Right ventricle myocardium inferior (tissue), 1 donor: ENCODE measurements around the gene PCDHB14. TPM values are rescaled to one million over a fixed set of nuclear protein-coding genes. Genes with fewer than 3 reads are reported as not detected.

ENCODE experiments used
- ATAC-seq: fragments of 200-7000 bp; cut with Tn5 transposase; one replicate; pipeline ENCODE4 v1.9.1; 2020; ENCODE audit warnings: mild to moderate bottlenecking, moderate library complexity
- DNase-seq: peaks from one replicate; pipeline ENCODE4 v3.0.0; 2021; ENCODE audit errors: missing footprints
- intact Hi-C: fragments of 100-400 bp; cut with DNase I; formaldehyde crosslinking; loops from one replicate; pipeline ENCODE4 v1.11.0; 2022
- total RNA-seq: library from RNA; stranded (reverse); fragmentation: NEBNext Ultra II Directional; extraction: Animal tissue kit (Norgen Biotek cat#: 25700); gene quantifications from one replicate; pipeline ENCODE4 v1.2.1, GENCODE V29; 2021
- donor health status: DM: no; HTN: yes; CAD: no; lungs with severe emphysema.

PCDHB14 gene
- total RNA-seq, 1 donor from 2014 or later, result 4.1 TPM

DNA sequence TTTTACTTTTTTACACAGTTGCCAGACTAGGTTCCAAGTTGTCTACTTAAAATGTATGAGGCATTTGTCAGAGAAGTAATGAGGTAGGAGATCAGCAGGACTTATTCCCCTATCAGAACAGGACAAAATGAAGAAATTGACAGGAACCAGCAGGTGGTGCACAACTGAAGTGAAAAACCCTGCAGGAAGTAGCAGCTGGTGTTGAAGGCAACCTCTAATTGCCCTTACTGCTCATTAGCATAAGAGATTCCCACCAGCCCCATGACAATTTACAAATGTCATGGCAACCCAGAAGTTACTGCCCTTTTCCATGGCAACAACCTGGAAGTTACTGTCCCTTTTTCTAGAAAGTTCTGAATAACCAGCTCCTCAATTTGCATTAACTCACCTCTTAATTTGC, 27.4 kb downstream of the PCDHB14 start:
- ATAC-seq (no peak), DNase-seq (no peak)
- intact Hi-C loops, result no loop called here

DNA sequence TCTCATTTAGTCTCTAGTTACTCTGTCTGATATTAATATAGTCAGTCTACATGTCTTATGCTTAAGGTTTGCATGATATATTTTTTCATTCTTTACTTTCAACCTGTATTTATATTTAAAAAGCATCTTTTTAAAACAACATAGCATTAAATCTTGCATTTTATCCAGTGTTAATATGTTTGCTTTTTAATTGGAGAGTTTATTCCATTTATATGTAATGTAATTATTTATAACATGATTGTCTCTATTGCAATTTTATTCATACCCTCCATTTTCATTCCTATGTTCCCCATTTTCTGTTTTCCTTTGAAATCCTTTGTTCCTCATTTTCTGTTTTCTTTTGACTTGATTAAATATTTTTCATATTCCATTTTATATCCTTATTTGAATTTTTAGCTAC, 35.3 kb downstream of the PCDHB14 start:
- ATAC-seq (no peak), DNase-seq (no peak)
- intact Hi-C loops, result no loop called here

DNA sequence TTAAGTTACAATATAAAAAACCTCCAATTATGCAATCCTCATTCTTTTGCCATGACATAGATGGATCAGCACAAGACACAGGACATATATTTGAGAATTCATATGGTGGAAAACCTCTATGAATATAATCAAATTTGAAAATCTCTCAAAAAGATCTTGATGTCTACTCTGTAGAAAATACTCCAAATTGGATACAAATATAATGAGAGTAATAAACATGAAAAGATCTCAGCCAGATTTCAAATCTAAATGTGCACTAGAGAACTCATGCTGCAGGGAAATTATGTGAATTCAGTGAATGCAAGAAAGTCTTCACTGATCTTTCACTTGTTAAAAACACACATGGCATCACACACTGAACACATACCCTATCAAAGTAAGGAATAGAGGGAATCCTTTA, 35.8 kb downstream of the PCDHB14 start:
- no peak for DNase-seq
- intact Hi-C loops, result no loop called here
- ATAC-seq, result no peak

- ATAC-seq (no peak), DNase-seq (no peak)
- intact Hi-C loops, result no loop called here
Measured at GRCh38 chr5:141260458-141261237, 37.5 kb downstream of the PCDHB14 start.

GRCh38 chr5:141261238-141261546, 38.0 kb downstream of the PCDHB14 start:
- no peak for ATAC-seq
- intact Hi-C loops, result no loop called here
- no peak for DNase-seq

- no peak for DNase-seq
- intact Hi-C loops, result no loop called here
- ATAC-seq, result no peak
Measured at GRCh38 chr5:141269195-141269594, 46.1 kb downstream of the PCDHB14 start.

GRCh38 chr5:141272906-141273305, 49.8 kb downstream of the PCDHB14 start:
- intact Hi-C loops, result no loop called here
- ATAC-seq (no peak), DNase-seq (no peak)

Other genes starting within 250 kb of the PCDHB14 start
- gene PCDHB1, start 172.0 kb upstream of the PCDHB14 start, total RNA-seq, result not detected
- 1.7 TPM for gene PCDHB2, start 128.7 kb upstream of the PCDHB14 start, total RNA-seq
- gene PCDHB3, start 122.9 kb upstream of the PCDHB14 start, total RNA-seq, result 0.70 TPM
- gene PCDHB4, start 101.5 kb upstream of the PCDHB14 start, total RNA-seq, result 1.5 TPM
- gene PCDHB5, start 88.1 kb upstream of the PCDHB14 start, total RNA-seq, result 1.6 TPM
- 0.51 TPM for gene PCDHB6, start 73.3 kb upstream of the PCDHB14 start, total RNA-seq
- gene PCDHB7, start 50.7 kb upstream of the PCDHB14 start, total RNA-seq, result 0.87 TPM
- gene PCDHB8, start 45.6 kb upstream of the PCDHB14 start, total RNA-seq, result 2.2 TPM
- gene PCDHB16, start 41.0 kb upstream of the PCDHB14 start, total RNA-seq, result 2.5 TPM
- gene PCDHB9, start 36.2 kb upstream of the PCDHB14 start, total RNA-seq, result 1.3 TPM
- gene PCDHB10, start 31.0 kb upstream of the PCDHB14 start, total RNA-seq, result 0.84 TPM
- gene PCDHB11, start 23.7 kb upstream of the PCDHB14 start, total RNA-seq, result 0.81 TPM
- gene PCDHB12, start 14.6 kb upstream of the PCDHB14 start, total RNA-seq, result 1.3 TPM
- gene PCDHB13, start 9.4 kb upstream of the PCDHB14 start, total RNA-seq, result 2.6 TPM
- gene PCDHB15, start 22.1 kb downstream of the PCDHB14 start, total RNA-seq, result 5.8 TPM
- gene SLC25A2, start 80.7 kb downstream of the PCDHB14 start, total RNA-seq, result not detected
- gene TAF7, start 97.4 kb downstream of the PCDHB14 start, total RNA-seq, result 101 TPM
- gene PCDHGA1, start 107.2 kb downstream of the PCDHB14 start, total RNA-seq, result 3.2 TPM
- gene PCDHGA2, start 115.4 kb downstream of the PCDHB14 start, total RNA-seq, result 6.2 TPM
- 9.8 TPM for gene PCDHGA3, start 120.5 kb downstream of the PCDHB14 start, total RNA-seq
- gene PCDHGB1, start 126.8 kb downstream of the PCDHB14 start, total RNA-seq, result 6.7 TPM
- gene PCDHGA4, start 131.7 kb downstream of the PCDHB14 start, total RNA-seq, result 7.8 TPM
- gene PCDHGB2, start 136.7 kb downstream of the PCDHB14 start, total RNA-seq, result 8.3 TPM
- 5.7 TPM for gene PCDHGA5, start 140.8 kb downstream of the PCDHB14 start, total RNA-seq
- gene PCDHGB3, start 146.9 kb downstream of the PCDHB14 start, total RNA-seq, result 7.3 TPM
- 6.0 TPM for gene PCDHGA6, start 150.5 kb downstream of the PCDHB14 start, total RNA-seq
- 7.2 TPM for gene PCDHGA7, start 159.4 kb downstream of the PCDHB14 start, total RNA-seq
- gene PCDHGB4, start 164.4 kb downstream of the PCDHB14 start, total RNA-seq, result 4.6 TPM
- gene PCDHGA8, start 169.3 kb downstream of the PCDHB14 start, total RNA-seq, result 9.7 TPM
- 6.1 TPM for gene PCDHGB5, start 174.6 kb downstream of the PCDHB14 start, total RNA-seq
- gene PCDHGA9, start 179.4 kb downstream of the PCDHB14 start, total RNA-seq, result 4.2 TPM
- 5.9 TPM for gene PCDHGB6, start 184.7 kb downstream of the PCDHB14 start, total RNA-seq
- gene PCDHGA10, start 189.6 kb downstream of the PCDHB14 start, total RNA-seq, result 4.1 TPM
- gene PCDHGB7, start 194.3 kb downstream of the PCDHB14 start, total RNA-seq, result 8.6 TPM
- gene PCDHGA11, start 197.7 kb downstream of the PCDHB14 start, total RNA-seq, result 4.5 TPM
- gene PCDHGA12, start 207.2 kb downstream of the PCDHB14 start, total RNA-seq, result 6.5 TPM